Neuronal stem cell (in vitro differentiated cells): Measurements from ENCODE around the gene WWP2.
"Not testable (repeated sequence)": the region's sequence is repeated elsewhere in the genome, so short reads cannot be mapped to it uniquely, and the experiment has no call there.

Experiments
- DNase-seq: peaks from one replicate; pipeline ENCODE4 v3.0.0-alpha.2; 2013; ENCODE audit warnings: low spot score
- H2AFZ ChIP-seq: one replicate; pipeline ENCODE4 v1.6.1; 2013; ENCODE audit warnings: mild to moderate bottlenecking, low read length, inconsistent platforms
- H2AK5ac ChIP-seq: 2 replicates; pipeline ENCODE4 v1.6.1; 2013; ENCODE audit warnings: low read depth, mild to moderate bottlenecking, inconsistent platforms, low read length, moderate library complexity, mixed read lengths
- H2BK120ac ChIP-seq: 2 replicates; pipeline ENCODE4 v1.6.1; 2013; ENCODE audit warnings: low read depth, mild to moderate bottlenecking, inconsistent platforms, low read length, moderate library complexity, mixed read lengths
- H2BK12ac ChIP-seq: one replicate; pipeline ENCODE4 v1.6.1; 2013; ENCODE audit warnings: low read length, inconsistent platforms
- H2BK15ac ChIP-seq: 2 replicates; pipeline ENCODE4 v1.6.1; 2013; ENCODE audit warnings: mild to moderate bottlenecking, low read length, inconsistent platforms, mixed read lengths
- H2BK5ac ChIP-seq: one replicate; pipeline ENCODE4 v1.6.1; 2013; ENCODE audit warnings: inconsistent platforms, mild to moderate bottlenecking, low read length, moderate library complexity
- H3K14ac ChIP-seq: one replicate; pipeline ENCODE4 v1.6.1; 2013; ENCODE audit warnings: low read length, inconsistent platforms
- H3K18ac ChIP-seq: 2 replicates; pipeline ENCODE4 v1.6.1; 2013; ENCODE audit warnings: low read length, inconsistent platforms
- H3K23ac ChIP-seq: 2 replicates; pipeline ENCODE4 v1.6.1; 2013; ENCODE audit warnings: low read depth, mild to moderate bottlenecking, mixed read lengths, low read length, inconsistent platforms; ENCODE audit not compliant: poor library complexity
- H3K27ac ChIP-seq: replicated peaks from 3 replicates; pipeline ENCODE4 v1.5.1; 2013; ENCODE audit warnings: low read length, inconsistent platforms
- H3K27me3 ChIP-seq, 3 experiments: 2 replicates each; pipeline ENCODE4 v1.6.1; 2013; ENCODE audit warnings: low read length in 3 of 3, mild to moderate bottlenecking in 2 of 3, inconsistent platforms in 1 of 3, low read depth in 1 of 3, mixed read lengths in 1 of 3, moderate library complexity in 1 of 3; ENCODE audit not compliant: control insufficient read depth in 3 of 3, insufficient read depth in 3 of 3
- H3K36me3 ChIP-seq, 2 donors: replicated peaks in 1 of 2; 2 replicates each; pipeline ENCODE4 v1.6.1; 2013; ENCODE audit warnings: low read length in 2 of 2; ENCODE audit not compliant: control insufficient read depth in 2 of 2, insufficient read depth in 2 of 2
- H3K4ac ChIP-seq: 2 replicates; pipeline ENCODE4 v1.6.1; 2013; ENCODE audit warnings: inconsistent platforms, mild to moderate bottlenecking, low read length, moderate library complexity
- H3K4me1 ChIP-seq, 2 donors: 1 replicate in 1 of 2; 2 replicates in 1 of 2; pipeline ENCODE4 v1.6.1; 2013; ENCODE audit warnings: low read length in 2 of 2, low read depth in 1 of 2; ENCODE audit not compliant: control insufficient read depth in 2 of 2, insufficient read depth in 1 of 2
- H3K4me2 ChIP-seq: one replicate; pipeline ENCODE4 v1.6.1; 2013; ENCODE audit warnings: mild to moderate bottlenecking, low read length, inconsistent platforms; ENCODE audit not compliant: insufficient read depth, poor library complexity, severe bottlenecking
- H3K4me3 ChIP-seq, 2 donors: 2 replicates each; pipeline ENCODE4 v1.5.1; 2013; ENCODE audit warnings: low read length in 2 of 2, mild to moderate bottlenecking in 2 of 2, inconsistent platforms in 1 of 2, moderate library complexity in 1 of 2
- H3K79me1 ChIP-seq: one replicate; pipeline ENCODE4 v1.6.1; 2013; ENCODE audit warnings: low read depth, mild to moderate bottlenecking, inconsistent platforms, low read length, moderate library complexity
- H3K9ac ChIP-seq: one replicate; pipeline ENCODE4 v1.6.1; 2013; ENCODE audit warnings: mild to moderate bottlenecking, low read depth, low read length, inconsistent platforms; ENCODE audit not compliant: poor library complexity
- H3K9me3 ChIP-seq, 2 donors: replicated peaks in 1 of 2; 2 replicates each; pipeline versions ENCODE3 to v1.6.1; 2013; ENCODE audit warnings: low read length in 2 of 2, mild to moderate bottlenecking in 2 of 2, inconsistent platforms in 1 of 2, low read depth in 1 of 2, mixed read lengths in 1 of 2, moderate library complexity in 1 of 2; ENCODE audit not compliant: control insufficient read depth in 2 of 2, insufficient read depth in 1 of 2
- H4K8ac ChIP-seq: one replicate; pipeline ENCODE4 v1.6.1; 2013; ENCODE audit warnings: low read depth, mild to moderate bottlenecking, inconsistent platforms, low read length, moderate library complexity
- H4K91ac ChIP-seq: one replicate; pipeline ENCODE4 v1.6.1; 2013; ENCODE audit warnings: low read length, low read depth, mild to moderate bottlenecking, inconsistent platforms; ENCODE audit not compliant: poor library complexity
- WGBS, 2 donors: extraction: QIAGEN DNeasy Blood & Tissue Kit; methylation state at CpG; one replicate each; pipeline ENCODE4 v1.1.7; 2013; ENCODE audit warnings: missing lambda C conversion rate in 2 of 2, mixed read lengths in 1 of 2; ENCODE audit not compliant: insufficient read length in 2 of 2, insufficient replicate concordance in 1 of 2; ENCODE audit errors: extremely low coverage in 2 of 2; 5-methylcytosine and 5-hydroxymethylcytosine counted together

WWP2 gene

GRCh38 chr16:69963312-69963711 lies 201.2 kb downstream of the WWP2 start:
- H2AK5ac ChIP-seq, H3K4me1 ChIP-seq, H2AFZ ChIP-seq, H3K27me3 ChIP-seq, H3K14ac ChIP-seq, H3K79me1 ChIP-seq, H3K18ac ChIP-seq, H2BK5ac ChIP-seq, H3K9ac ChIP-seq, H3K23ac ChIP-seq, H3K4me2 ChIP-seq, H2BK12ac ChIP-seq, H2BK15ac ChIP-seq, H3K27ac ChIP-seq, DNase-seq, H3K4ac ChIP-seq, H3K4me3 ChIP-seq, H4K91ac ChIP-seq, H4K8ac ChIP-seq, H3K36me3 ChIP-seq, H3K9me3 ChIP-seq, H2BK120ac ChIP-seq: not testable (repeated sequence)
- no CpG with 5 or more reads among the region's 9 CpGs for WGBS, 2 donors

- not testable (repeated sequence) for H2BK12ac ChIP-seq, H3K79me1 ChIP-seq, H3K9me3 ChIP-seq, DNase-seq, H3K4ac ChIP-seq, H4K8ac ChIP-seq, H3K4me1 ChIP-seq, H2BK15ac ChIP-seq, H2BK120ac ChIP-seq, H3K14ac ChIP-seq, H3K18ac ChIP-seq, H3K9ac ChIP-seq, H3K27me3 ChIP-seq, H2AFZ ChIP-seq, H4K91ac ChIP-seq, H3K27ac ChIP-seq, H3K36me3 ChIP-seq, H3K23ac ChIP-seq, H2BK5ac ChIP-seq, H3K4me3 ChIP-seq, H2AK5ac ChIP-seq
- H3K4me2 ChIP-seq: peak overlapping the region; percentile 11
- WGBS, 2 donors: no CpG with 5 or more reads among the region's 68 CpGs
Observed at GRCh38 chr16:69964960-69965660, 203.0 kb downstream of the WWP2 start.

GRCh38 chr16:69965661-69966054 lies 203.5 kb downstream of the WWP2 start:
- not testable (repeated sequence) for H3K14ac ChIP-seq, H3K36me3 ChIP-seq, H3K4me3 ChIP-seq, DNase-seq, H2AK5ac ChIP-seq, H3K9ac ChIP-seq, H3K9me3 ChIP-seq, H2BK15ac ChIP-seq, H3K79me1 ChIP-seq, H2BK12ac ChIP-seq, H3K27ac ChIP-seq, H2AFZ ChIP-seq, H3K27me3 ChIP-seq, H2BK120ac ChIP-seq, H4K91ac ChIP-seq, H3K18ac ChIP-seq, H4K8ac ChIP-seq, H3K23ac ChIP-seq, H2BK5ac ChIP-seq, H3K4me1 ChIP-seq, H3K4ac ChIP-seq
- H3K4me2 ChIP-seq: peak overlapping the region; percentile 18
- WGBS, 2 donors: no CpG with 5 or more reads among the region's 24 CpGs

GRCh38 chr16:69967688-69968087 lies 205.6 kb downstream of the WWP2 start:
- H3K79me1 ChIP-seq, H3K27me3 ChIP-seq, H2BK12ac ChIP-seq, H4K91ac ChIP-seq, H3K9me3 ChIP-seq, H3K9ac ChIP-seq, DNase-seq, H2AFZ ChIP-seq, H3K18ac ChIP-seq, H2BK15ac ChIP-seq, H4K8ac ChIP-seq, H3K36me3 ChIP-seq, H2AK5ac ChIP-seq, H3K4me1 ChIP-seq, H3K4me2 ChIP-seq, H3K4ac ChIP-seq, H2BK120ac ChIP-seq, H3K14ac ChIP-seq, H2BK5ac ChIP-seq, H3K4me3 ChIP-seq, H3K23ac ChIP-seq, H3K27ac ChIP-seq: not testable (repeated sequence)
- WGBS, 2 donors: no CpG with 5 or more reads among the region's 5 CpGs
